Measurements from ENCODE around the gene SF3A2. TPM values are rescaled to one million over a fixed set of nuclear protein-coding genes. Genes with fewer than 3 reads are reported as not detected.

SF3A2 gene
- total and polyA plus RNA-seq, 10 of the 15 experiments (the other 5 are each of a cell fraction or from before 2014, with no cell fraction given) = 0.33 to 143 (median 30.6) TPM

DNA sequence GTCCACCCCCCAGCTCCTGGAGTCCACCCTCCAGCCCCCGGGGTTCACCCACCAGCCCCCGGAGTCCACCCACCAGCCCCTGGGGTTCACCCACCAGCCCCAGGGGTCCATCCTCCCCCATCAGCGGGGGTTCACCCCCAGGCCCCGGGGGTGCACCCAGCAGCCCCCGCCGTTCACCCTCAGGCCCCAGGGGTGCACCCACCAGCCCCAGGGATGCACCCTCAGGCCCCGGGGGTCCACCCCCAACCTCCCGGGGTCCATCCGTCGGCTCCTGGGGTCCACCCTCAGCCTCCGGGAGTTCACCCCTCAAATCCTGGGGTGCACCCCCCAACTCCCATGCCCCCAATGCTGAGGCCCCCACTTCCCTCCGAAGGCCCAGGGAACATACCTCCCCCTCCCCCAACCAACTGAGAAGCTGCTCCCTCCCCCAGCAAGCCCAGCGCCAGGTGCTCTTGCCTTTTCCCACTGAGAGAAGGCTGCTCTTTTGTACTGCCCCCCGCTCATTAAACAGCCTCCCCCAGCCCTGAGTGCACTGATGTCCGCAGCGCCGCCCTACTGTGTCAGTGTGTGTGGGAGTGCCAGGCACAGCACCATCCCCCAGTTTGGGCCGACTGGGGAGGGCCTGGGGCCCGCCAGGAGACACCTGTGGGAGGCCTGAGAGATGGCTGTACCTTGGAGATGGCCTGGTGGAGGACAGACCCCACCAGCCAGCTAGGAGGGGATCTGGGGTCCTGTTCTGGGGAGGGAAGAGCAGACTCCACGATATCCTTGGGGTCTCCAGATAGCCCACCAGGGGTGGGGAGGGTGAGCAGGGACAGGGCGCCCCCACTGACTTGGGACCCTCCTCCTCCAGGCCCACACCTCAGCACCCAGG, 11.7 kb downstream of the SF3A2 start (continued):
- TF ChIP-seq, protein P1, sequence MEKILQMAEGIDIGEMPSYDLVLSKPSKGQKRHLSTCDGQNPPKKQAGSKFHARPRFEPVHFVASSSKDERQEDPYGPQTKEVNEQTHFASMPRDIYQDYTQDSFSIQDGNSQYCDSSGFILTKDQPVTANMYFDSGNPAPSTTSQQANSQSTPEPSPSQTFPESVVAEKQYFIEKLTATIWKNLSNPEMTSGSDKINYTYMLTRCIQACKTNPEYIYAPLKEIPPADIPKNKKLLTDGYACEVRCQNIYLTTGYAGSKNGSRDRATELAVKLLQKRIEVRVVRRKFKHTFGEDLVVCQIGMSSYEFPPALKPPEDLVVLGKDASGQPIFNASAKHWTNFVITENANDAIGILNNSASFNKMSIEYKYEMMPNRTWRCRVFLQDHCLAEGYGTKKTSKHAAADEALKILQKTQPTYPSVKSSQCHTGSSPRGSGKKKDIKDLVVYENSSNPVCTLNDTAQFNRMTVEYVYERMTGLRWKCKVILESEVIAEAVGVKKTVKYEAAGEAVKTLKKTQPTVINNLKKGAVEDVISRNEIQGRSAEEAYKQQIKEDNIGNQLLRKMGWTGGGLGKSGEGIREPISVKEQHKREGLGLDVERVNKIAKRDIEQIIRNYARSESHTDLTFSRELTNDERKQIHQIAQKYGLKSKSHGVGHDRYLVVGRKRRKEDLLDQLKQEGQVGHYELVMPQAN (conservative IDR thresholded peaks at IDR 0.05) = no peak
- TF ChIP-seq SMC3 (IDR thresholded peaks at IDR 0.05; ENCODE audit: borderline replicate concordance, low read length) = no peak
- TF ChIP-seq SREBF2 (IDR thresholded peaks at IDR 0.05; ENCODE audit: low read length) = no peak
- no peak for TF ChIP-seq HSF1 (IDR thresholded peaks at IDR 0.05; ENCODE audit: low read depth, low read length)
- TF ChIP-seq ZNF384 (IDR thresholded peaks at IDR 0.05; ENCODE audit: borderline replicate concordance, low read depth, low read length) = no peak
- TF ChIP-seq SP1 (IDR thresholded peaks at IDR 0.05; ENCODE audit: low read depth, low read length) = no peak
- TF ChIP-seq MTA2 (IDR thresholded peaks at IDR 0.05; ENCODE audit: low read depth) = no peak
- no peak for TF ChIP-seq BHLHE40 (IDR thresholded peaks at IDR 0.05; ENCODE audit: borderline replicate concordance in 1 of 2, low read depth in 2 of 2, low read length in 1 of 2)
- TF ChIP-seq CEBPB (IDR thresholded peaks at IDR 0.05; ENCODE audit: borderline replicate concordance in 1 of 2, low read depth in 2 of 2, low read length in 2 of 2) = no peak
